NCI-H2029 treated with DMSO at 0.1 percent for 48 hours (cell line): ENCODE data around the gene GAD1.

Experiments used
- DNase-seq: peaks from one replicate; lab custom pipeline; 2025; lab: John Stamatoyannopoulos, UW

Gene GAD1

GRCh38 chr2:170818036-170818751 lies 1.5 kb downstream of the GAD1 start:
- DNase-seq: no peak

GRCh38 chr2:170818752-170819470 lies 2.2 kb downstream of the GAD1 start:
- no peak for DNase-seq

- no peak for DNase-seq
Measured at GRCh38 chr2:170819680-170820664, 3.3 kb downstream of the GAD1 start.

- no peak for DNase-seq
Measured at GRCh38 chr2:170820757-170821530, 4.3 kb downstream of the GAD1 start.

- DNase-seq: no peak
Measured at GRCh38 chr2:170821531-170822289, 5.0 kb downstream of the GAD1 start.

GRCh38 chr2:170822290-170823087 lies 5.8 kb downstream of the GAD1 start:
- no peak for DNase-seq

GRCh38 chr2:170823088-170823897 lies 6.6 kb downstream of the GAD1 start:
- no peak for DNase-seq

- no peak for DNase-seq
Measured at GRCh38 chr2:170823898-170824215, 7.2 kb downstream of the GAD1 start.

- no peak for DNase-seq
Measured at GRCh38 chr2:170824526-170825015, 7.9 kb downstream of the GAD1 start.

- no peak for DNase-seq
Measured at GRCh38 chr2:170827841-170828532, 11.3 kb downstream of the GAD1 start.

- DNase-seq: no peak
Measured at GRCh38 chr2:170828533-170828916, 11.8 kb downstream of the GAD1 start.

- DNase-seq: no peak
Measured at GRCh38 chr2:170829036-170829435, 12.3 kb downstream of the GAD1 start.

- DNase-seq: no peak
Measured at GRCh38 chr2:170830166-170830565, 13.5 kb downstream of the GAD1 start.

GRCh38 chr2:170831115-170831514 lies 14.4 kb downstream of the GAD1 start:
- DNase-seq: no peak

- no peak for DNase-seq
Measured at GRCh38 chr2:170836027-170836426, 19.3 kb downstream of the GAD1 start.

- no peak for DNase-seq
Measured at GRCh38 chr2:170840717-170841210, 24.1 kb downstream of the GAD1 start.

GRCh38 chr2:170842785-170843184 lies 26.1 kb downstream of the GAD1 start:
- DNase-seq: no peak

- DNase-seq: no peak
Measured at GRCh38 chr2:170843656-170844055, 27.0 kb downstream of the GAD1 start.
